GM19395 (cell line): ENCODE measurements around the gene PCOLCE2.

Experiments
- ATAC-seq: cut with Tn5 transposase; IDR thresholded peaks from one replicate; pipeline ENCODE4 v1.9.1; 2021; ENCODE audit warnings: mild to moderate bottlenecking, moderate library complexity; ENCODE audit not compliant: unreplicated experiment

Gene PCOLCE2

DNA sequence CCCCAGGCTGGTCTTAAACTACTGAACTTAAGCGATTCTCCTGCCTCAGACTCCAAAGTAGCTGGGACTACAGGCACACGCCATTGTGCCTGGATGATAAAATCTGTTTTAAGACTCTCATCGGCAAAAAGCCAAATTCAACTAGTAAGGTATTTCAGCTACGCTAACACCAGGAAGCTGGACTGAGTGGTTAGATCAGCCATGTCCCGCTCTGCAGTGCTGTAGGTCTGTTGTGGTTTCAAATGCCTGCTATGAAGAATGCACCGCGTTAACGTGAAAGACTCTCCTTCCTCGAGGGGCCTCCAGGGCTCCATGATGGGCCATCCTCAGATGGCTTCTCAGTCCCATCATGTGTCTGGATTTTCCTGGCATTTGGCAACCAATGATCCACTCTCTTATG is 70.2 kb downstream of the PCOLCE2 start:
- ATAC-seq: no peak

DNA sequence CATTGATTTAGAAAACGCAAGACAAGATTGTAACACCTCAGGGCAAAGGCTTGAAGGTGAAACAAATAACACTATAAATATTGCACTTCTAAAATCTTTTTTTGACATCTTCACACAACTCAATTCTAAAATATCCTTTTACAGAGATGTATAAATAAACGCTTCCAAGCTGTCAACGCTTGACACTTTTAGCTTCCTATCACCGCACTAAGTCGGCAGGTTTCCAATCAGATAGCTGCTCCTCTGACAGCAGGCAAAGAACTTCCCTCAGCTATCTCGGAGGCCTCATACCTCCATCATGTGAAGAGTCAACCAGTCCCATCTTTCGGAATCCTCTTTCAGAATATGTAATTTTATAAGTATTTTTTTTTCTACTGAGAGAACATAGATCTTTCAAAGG is 71.0 kb downstream of the PCOLCE2 start:
- ATAC-seq: no peak

DNA sequence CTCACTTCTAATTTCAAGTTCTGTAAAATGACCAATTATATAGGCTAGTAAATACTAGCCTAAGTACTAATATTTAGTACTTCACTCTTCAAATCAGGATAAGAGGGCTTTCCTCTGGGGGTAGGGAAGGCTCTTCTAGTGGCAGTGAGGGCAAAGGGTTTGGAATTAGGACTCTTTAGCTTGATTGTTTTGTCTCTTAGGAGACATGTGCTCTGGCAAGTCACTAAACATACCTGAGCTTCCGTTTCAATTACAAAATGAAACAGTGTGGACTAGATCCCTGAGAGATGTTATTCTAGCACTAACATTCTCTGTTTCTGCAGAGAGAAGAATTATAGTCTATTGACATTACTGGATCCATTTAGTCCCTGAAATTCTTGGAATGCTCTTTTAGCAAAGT is 71.5 kb downstream of the PCOLCE2 start:
- ATAC-seq: no peak

DNA sequence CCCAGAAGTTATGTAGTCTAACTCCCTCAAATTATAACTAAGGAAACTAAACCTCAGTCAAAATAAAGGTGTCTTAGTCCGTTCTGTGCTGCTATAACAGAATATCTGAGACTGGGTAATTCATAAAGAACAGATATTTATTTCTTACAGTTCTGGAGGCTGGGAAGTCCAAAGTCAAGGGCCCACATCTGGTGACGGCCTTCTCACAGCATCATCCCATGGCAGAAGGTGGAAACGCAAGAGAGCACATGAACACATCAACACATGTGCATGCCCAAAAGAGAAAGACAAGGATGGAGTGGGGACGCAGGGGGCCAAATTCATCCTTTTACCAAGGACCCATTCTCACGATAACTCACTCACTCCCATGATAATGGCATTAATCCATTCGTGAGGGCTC is 73.1 kb downstream of the PCOLCE2 start:
- ATAC-seq: no peak

DNA sequence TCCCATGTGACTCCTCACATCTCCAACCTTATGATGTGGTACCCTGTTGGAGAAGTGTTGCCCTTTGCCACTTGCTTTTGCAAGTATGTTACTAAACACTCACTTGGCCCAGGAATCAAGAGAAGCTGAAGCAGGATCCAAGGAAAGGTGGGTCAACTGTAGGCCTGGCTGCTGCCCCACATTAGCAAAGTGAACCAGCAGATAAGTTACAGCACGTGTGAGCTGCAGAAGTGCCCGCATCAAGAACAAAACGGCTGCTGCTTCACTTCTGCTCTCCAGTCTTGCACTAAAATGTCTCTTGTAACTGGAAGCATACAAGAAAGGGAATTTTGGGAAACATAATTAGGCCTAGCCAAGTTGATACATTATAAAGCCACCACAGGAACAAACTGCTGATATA is 79.6 kb downstream of the PCOLCE2 start:
- no peak for ATAC-seq

DNA sequence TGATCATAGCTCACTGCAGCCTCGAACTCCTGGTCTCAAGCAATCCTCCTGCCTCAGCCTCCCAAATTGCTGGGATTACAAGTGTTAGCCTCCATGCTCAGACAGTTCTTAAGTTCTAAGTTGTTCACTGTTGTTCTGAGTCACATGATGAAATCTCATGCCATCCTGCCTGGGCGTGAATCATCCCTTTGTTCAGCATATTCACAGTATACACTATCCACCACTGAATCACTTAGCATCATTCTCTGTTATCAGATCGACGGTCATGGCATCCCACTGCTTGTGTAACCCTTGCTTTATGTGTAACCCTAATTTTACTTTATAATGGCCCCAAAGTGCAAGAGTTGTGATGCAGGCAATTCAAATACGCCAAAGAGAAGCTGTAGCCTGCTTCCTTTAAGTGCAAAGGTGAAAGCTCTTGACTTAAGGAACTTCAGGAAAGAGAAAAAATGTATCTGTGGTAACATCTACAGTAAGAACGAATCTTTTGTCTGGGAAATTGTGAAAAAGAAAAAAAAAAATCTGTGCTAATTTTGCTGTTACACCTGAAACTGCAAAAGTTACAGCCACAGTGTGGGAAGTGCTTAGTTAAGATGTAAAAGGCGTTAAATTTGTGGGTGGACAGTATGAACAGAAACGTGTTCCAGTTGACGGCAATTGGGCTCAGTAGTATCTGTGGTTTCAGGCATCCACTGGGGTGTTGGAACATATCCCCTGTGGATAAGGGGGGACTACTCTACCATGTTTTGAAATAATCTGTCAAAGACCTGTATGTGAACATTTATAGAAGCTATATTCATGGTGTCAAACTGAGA is 80.6 kb downstream of the PCOLCE2 start:
- ATAC-seq: no peak

DNA sequence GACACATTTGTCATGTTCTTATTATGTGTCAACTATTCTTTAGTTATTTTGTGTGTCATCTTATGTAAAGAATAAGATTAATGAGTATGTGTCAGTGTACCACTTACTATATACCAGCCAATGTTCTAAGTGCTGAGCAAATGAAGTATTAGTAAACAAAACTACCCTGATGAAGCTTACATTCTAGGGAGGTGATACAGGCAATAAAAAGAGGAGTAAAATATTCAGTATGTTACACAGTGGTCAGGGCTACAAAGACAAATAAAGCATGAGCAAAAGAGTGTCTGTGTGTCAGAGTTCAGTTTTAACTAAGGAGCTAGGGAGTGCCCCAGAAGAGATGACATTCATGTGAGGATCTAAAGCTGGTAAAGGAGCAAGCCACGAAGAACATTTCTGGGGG is 86.0 kb downstream of the PCOLCE2 start:
- no peak for ATAC-seq

DNA sequence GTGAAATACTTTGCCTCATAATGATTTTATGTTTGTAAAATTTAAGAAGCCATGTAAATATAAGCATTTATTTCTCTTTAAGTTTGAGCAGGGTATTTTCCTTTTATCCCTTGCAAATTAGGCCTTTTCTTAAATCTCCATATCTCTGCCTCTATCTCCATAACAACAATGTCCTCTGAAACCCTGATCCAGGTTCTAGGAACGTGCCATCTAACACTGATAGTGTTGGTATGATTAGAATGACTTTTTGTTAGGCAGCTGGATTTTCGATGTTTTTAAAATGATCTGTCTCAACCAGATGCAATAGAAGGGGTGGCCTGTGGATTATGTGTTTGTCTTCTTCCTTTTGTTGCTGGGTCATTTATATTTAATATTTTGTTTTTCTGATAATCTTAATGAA is 87.1 kb downstream of the PCOLCE2 start:
- ATAC-seq: no peak

DNA sequence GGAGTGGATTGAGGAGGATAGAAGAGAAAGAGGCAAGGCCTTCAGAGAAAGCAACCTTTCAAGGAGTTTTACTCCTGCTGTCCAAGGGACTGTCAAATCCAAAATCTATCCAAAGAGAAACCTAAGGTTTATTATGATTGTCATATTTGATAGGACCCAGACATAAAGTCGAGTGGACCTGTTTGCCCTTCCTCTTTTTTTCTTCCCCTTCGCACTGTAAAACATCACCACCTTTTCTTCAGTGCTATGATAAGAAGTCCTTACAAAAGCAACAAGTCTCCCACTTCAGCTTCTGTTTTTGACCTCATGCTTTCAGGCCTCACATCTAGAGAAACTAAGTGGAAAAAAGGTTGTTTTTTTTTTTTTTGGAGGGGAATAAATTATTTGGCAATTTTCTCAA is 92.1 kb downstream of the PCOLCE2 start:
- ATAC-seq: no peak

DNA sequence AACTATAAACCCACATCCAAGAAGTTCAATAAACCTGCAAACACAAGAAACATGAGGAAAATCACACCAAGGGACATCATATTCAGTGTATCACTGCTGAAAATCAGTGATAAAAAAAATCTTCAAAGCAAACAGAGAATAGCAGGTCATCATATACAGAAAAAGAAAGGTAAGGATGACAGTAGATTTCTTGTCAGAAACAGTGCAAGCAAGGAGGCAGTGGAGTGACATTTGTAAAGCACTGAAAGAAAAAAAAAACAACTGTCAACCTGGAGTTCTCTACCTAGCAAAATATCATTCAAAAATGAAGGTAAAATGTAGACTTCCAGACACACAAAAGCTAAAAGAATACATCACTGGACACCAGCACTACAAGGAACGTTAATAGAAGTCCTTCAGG is 93.6 kb downstream of the PCOLCE2 start:
- ATAC-seq: no peak

DNA sequence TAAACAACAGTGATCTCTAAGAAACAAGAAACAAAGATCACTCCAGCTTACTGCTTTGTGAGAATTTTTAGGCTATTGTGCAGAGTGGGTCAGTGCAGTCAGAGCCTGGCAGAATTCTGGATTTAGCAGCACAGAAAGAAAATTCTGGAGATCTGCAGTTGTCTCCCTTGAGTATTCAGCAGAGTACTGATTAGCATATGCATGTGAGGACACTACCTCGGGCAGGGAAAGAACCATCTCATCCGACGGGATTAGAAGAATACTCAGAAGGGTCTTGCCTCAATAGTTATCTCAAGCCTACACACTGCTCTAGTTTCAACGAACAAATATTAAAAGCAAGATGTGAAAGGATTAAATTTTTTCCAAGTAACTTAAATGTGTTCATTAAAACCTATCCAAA is 94.4 kb downstream of the PCOLCE2 start:
- no peak for ATAC-seq

DNA sequence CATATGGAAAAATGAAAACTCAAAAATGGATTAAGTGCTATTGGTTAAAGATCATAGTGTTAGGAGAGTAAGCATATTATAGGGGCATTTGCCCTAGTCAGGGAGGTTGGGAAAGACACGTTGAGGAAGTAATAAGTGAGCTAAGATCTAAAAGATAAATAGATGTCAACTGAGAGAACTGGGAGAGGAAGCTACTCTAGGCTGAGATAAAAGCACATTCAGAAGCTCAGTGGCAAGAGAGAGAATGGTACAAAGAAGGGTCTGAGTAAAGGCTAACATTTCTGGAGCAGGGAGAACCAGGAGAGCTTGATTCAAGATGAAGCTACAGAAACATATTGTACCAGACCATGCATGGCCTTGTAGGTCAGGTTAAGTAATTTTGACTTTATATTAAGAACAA is 101.2 kb downstream of the PCOLCE2 start:
- no peak for ATAC-seq

DNA sequence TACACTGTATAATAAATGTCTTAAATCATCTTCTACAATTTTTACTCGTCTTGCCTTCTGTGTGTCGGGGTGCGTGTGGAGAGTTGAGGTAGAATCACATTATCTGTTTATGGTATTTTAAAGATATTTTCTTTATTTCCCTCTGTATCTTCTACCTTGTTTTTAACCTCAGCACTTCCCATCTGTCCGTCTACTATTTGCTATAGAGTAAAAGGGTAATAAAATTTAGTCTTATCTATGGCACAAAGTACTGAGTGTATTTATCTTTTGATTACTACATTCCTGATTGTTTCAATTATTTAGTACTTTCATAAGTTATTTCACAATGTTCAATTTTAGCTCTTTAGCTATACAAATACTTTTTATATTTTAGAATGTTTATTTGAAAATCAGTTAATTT is 102.9 kb downstream of the PCOLCE2 start:
- no peak for ATAC-seq

DNA sequence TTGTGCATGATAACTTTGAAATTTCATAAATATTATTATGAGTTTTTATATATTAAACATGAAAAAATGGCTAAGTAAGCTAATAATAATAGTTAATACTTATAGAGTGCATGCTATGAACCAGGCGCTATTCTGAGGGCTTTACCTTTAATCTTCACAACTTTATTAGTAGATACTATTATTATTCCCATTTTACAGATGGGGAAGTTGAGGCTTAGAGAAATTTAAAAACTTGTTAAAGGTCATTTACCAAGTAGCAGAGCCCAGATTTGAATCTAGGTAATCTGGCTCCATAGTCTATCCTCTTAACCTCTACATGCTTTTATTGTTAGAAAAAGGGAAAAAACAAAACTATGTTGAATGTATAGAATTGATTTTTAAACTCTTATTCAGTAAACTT is 104.7 kb downstream of the PCOLCE2 start:
- no peak for ATAC-seq

DNA sequence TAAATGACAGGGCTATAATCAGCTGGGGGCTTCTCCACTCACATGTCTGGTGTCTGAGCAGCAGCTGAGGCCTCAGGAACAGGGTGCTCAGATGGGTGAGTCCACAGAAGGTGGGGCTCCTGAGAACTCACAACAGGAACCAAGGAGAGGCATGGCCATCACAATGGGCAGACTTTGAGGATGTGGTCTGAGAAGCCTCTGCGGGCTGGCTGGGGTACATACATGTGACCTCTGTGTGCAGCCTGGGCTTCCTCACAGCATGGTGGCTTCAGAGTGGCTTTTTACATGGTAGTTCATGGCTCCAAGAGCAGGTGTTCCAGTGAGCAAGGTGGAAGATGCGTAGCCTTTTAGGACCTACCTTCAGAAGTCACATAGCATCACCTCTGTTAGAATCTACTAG is 106.3 kb downstream of the PCOLCE2 start:
- ATAC-seq: no peak

DNA sequence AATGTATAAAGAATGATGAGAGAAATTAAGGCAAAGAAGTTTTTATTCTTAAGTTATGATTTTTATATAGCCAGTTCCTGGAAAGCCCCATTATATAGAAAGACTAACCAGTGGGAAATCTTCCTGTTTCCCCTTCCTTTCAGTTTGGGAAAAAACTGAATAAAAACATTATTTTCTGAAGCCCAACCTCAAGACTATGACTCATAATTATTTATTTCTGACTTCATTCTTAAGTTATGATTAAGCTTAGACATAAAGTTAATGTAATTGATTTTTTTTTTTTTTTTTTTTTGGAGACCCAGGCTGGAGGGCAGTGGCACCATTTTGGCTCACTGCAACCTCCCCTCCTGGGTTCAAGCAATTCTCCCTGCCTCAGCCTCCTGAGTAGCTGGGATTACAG is 109.3 kb downstream of the PCOLCE2 start:
- no peak for ATAC-seq

DNA sequence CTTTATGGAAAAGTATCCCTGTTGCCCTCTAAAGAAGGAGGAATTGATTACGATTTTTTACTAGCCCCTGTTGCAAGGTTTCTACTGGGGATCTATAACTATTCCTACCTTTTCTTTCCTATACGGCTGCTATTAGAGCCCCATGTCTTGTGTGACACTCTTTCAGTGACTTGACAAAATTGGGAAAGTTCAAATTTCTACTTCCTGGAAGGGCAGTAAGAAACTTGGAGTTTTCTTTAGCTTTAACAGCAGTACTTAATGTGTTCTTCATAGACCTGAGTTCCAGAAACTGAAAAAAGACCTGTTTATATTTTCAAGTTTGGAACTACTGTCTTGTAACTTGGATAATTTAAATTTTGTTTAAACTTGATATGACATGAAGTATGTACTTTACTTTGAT is 110.3 kb downstream of the PCOLCE2 start:
- no peak for ATAC-seq

DNA sequence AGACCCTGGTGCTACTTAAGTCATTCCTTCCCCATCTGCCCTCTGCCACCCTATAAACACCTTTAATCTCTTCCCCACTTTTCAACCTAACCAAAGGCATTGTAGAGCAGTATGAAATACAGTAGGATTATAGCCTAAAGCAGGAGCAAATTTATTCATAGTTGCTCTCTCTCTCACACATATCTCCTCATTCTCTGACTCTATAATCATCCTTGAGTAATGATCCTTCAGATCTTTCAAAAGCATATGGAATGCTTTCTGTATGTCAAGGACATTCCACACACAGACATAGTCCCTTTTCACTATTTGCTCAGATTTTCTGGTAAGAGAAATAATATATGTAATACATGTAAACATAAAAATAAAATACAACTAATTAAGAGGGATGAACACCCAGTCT is 111.0 kb downstream of the PCOLCE2 start:
- ATAC-seq: no peak

DNA sequence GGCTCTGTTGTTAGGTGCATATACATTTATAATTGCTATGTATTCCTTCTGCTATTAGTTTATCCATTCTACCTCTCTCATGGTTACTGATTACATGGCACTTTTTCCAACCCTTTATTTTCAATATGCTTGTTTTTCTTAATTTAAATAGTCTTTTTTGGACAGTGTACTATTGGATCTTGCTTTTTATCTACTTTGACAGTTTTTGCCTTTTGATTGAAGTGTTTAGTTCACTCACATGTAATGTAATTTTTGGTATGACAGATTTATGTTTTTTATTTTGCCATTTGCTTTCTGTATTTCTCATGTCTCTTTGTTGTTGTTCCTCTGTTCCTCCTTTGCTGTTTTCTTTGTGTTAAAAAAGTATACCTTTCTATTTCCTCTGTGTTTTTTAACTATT is 120.5 kb downstream of the PCOLCE2 start:
- ATAC-seq: no peak
